ENCODE data around the gene CPZ.
"Not testable (repeated sequence)": the region's sequence is repeated elsewhere in the genome, so short reads cannot be mapped to it uniquely, and the experiment has no call there.

Gene CPZ

DNA sequence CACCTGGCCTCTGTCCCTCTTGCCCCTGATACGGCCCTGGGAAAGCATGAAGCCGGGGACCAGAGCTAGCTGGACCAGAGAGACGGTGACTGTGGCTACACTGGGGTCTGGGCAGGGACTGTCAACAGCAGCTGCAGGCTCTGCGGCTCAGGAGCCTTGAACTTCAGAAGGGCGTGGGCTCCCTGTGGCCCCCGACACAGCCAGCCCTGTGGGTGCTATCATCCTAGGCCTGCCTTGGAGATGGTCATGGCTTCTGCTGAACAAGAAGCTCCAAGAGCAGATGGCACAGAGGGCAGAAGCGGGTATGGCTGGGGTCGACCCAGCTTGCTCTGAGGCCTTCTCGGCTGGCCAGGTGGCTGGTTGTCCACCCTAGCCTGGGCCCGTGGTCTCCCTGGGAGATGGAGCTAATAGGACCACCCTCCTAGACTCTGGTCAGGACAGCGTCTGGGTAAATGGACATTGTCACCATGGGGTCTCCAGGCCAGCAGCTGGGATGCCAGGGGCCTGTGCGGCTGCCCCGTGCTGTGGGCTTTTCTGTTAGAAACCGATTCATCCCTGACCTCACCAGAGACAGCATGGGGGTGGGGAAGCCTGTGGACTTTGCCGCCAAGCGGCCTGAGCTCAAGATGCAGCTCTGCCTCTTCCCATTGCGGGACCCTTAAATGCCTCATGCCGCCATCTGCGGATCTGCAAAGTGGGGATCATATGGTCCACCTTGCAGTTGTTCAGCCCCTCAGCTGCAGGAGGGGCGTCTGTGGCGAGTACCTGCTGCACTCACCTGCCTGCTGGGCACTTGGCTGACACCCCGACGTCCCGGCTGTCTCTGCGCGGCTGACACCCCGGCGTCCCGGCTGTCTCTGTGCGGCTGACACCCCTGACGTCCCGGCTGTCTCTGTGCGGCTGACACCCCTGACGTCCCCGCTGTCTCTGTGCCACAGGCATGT, 21.1 kb downstream of the CPZ start:
- no peak for DNase-seq

GRCh38 chr4:8614365-8615193, 22.0 kb downstream of the CPZ start:
- DNase-seq: no peak

DNA sequence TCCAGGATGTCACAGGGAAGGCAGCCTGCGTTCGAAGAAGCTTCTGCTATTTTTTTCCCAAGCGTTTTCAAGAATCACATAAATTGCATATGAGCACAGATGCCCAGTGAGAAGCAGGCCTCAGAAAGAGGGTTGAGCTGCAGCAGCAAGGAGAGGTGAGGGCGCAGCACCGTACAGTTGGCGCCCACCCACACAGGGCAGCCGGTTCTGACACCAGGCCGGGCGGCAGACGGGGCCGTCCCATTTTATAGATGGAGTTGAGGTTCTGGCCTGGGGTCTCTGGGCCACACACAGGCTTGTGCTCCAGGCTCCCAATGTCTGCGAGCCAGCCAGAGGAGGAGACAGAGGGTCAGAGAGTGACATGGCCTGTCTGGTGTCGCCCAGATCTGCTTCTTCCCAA, 22.8 kb downstream of the CPZ start:
- no peak for DNase-seq

- DNase-seq: no peak
Measured at GRCh38 chr4:8615921-8616787, 23.6 kb downstream of the CPZ start.

- no peak for DNase-seq
Measured at GRCh38 chr4:8616831-8617230, 24.3 kb downstream of the CPZ start.

DNA sequence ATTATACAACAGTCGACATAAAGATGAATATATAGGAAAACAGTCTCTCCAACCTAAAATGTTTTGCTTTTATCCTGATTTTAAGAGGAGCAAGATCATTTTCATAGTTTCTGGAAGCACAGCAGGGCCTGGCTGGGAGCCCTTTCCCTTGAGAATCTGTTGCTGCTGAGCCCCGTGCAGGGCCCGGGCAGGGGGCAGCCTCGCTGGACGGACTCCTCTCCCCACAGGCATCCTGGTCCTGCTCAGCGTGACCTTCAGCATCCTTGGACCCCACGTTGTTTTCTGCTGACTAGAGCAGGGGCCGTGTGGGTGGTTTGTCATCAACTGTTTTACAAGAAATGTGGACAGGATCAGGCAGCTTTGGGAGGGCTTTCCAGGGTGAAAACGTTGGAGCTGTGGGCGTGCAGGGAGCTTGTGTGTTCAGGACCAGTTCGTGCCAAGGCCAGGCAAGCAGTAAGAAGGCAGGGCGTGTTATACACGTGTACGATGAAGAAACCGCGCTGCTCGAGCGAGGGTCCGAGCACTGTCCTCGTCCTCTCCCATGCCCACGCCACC, 25.0 kb downstream of the CPZ start:
- no peak for DNase-seq

GRCh38 chr4:8618421-8618820, 25.9 kb downstream of the CPZ start:
- no peak for DNase-seq

- no peak for DNase-seq
Measured at GRCh38 chr4:8618961-8619720, 26.6 kb downstream of the CPZ start.

- DNase-seq: not testable (repeated sequence)
Measured at GRCh38 chr4:8621135-8621534, 28.6 kb downstream of the CPZ start.

DNA sequence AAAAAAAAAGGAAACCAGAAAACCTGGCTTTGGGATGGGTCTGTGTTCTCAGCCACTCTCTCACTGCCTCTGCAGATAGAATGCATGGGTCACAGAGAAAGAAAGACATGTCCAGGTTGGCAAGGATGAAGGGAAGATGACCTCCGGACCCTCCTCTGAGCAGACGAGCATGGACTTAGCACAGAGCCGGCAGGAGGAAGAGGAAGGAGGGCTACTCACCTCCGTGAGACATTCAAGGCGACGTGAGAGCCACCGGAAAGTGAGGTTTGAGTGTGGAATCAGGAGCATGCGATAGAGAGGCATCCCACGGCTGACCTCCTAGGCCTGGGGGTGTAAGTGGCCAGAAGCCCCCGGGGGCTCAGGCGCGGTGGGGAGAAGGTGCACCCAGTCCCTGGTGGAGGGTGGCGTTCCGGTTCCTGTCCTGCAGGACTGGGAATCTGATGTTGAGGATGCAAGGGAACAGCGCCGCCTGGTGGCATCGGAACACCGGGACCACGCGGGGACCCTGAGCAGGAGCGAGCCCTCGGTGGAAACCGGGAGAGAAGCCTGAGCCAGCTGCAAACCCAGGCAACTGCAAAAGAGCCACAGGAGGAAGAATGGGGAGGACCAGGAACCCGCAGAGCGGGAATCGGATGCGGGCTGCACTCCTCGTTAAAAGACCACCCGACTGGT, 32.2 kb downstream of the CPZ start:
- DNase-seq: not testable (repeated sequence)

DNA sequence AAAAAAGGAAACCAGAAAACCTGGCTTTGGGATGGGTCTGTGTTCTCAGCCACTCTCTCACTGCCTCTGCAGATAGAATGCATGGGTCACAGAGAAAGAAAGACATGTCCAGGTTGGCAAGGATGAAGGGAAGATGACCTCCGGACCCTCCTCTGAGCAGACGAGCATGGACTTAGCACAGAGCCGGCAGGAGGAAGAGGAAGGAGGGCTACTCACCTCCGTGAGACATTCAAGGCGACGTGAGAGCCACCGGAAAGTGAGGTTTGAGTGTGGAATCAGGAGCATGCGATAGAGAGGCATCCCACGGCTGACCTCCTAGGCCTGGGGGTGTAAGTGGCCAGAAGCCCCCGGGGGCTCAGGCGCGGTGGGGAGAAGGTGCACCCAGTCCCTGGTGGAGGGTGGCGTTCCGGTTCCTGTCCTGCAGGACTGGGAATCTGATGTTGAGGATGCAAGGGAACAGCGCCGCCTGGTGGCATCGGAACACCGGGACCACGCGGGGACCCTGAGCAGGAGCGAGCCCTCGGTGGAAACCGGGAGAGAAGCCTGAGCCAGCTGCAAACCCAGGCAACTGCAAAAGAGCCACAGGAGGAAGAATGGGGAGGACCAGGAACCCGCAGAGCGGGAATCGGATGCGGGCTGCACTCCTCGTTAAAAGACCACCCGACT, 37.8 kb downstream of the CPZ start:
- not testable (repeated sequence) for DNase-seq

- not testable (repeated sequence) for DNase-seq
Measured at GRCh38 chr4:8631896-8632295, 39.3 kb downstream of the CPZ start.

GRCh38 chr4:8634773-8635172, 42.2 kb downstream of the CPZ start:
- DNase-seq: not testable (repeated sequence)

GRCh38 chr4:8635897-8636554, 43.5 kb downstream of the CPZ start:
- DNase-seq: not testable (repeated sequence)

DNA sequence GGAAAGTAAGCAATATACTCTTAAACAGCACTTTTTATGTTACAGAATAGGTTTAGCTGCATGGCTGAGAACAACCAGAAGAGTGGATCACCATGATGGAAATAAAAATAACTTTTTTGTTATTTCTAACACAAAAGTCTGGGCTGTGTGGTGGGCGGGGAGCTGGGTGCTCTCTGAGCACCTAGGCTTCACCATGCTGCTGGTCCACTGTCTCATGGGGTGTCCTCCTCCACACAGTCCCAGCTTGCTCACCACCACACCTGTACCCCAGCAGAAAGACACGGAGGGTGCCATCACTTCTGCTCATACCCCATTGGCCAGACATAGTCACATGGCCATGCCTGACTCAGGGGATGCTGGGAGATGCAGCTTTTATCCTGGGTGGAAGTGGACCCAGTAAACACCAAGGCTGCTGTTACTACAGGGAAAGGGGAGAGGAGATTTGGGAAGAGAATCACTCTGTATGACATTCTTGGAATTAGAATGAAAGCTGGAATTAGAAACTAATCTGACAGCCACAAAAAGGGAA, 45.0 kb downstream of the CPZ start:
- DNase-seq: no peak

DNA sequence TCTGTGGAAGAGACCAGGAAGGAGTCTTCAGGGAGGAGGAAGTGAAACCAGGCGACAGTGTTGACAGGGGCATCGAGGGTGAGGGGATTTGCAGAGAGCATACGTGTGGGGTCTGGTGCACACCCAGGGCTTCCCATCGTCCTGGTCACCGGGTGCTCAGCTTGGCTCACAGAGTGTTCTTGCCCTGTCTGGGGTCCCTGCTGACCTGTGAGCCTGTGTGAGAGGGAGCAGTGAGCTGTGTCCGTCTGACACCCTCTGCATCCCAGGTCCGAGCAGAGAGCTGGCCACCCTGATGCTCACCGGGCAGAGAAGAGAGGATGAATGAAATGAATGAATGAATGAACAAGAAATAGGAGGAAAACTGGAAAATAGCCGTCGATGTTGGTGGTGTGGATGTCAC, 46.5 kb downstream of the CPZ start:
- DNase-seq: no peak

DNA sequence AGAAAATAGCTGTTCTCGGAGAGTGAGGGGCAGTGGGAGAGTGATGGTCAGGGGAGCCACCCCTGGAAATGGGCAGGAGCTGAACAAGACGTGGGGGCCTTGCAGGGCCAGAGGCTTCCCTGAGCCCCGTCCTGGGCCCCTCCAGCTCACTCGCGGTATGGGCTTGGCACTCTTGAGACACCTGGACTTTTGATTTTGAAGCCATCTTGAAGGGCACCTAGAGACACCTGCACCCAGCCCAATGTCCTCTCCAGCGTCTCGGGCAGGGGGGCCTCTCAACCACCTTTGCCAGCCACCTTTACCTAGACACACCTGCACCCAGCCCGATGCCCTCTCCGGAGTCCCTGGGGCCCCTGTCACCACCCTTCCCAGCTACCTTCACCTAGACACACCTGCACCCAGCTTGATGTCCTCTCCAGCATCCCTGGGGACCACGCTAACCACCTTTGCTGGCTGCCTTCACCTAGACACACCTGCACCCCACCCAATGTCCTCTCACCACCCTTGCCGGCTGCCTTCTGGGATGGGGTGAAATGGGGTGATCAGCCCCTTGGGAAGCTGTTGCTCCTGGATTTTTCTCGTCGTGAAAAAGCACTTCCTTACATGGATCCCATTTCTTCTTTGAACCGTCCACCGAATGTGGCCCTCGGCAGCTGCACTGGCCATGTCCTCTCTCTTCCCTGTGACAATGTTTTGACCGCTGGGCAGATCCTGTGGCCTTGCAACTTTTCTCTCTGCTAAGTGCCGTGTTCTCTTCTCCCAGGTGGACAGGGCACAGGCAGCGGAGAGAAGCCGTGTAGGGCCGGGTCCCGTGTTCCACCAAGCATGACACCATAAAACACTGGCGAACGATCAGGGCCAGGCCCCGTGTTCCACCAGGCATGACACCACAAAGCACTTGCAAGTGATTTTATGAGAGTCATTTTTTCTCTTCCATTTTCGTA, 47.5 kb downstream of the CPZ start:
- DNase-seq: no peak

GRCh38 chr4:8640816-8641215, 48.3 kb downstream of the CPZ start:
- no peak for DNase-seq

- DNase-seq: no peak
Measured at GRCh38 chr4:8641256-8641655, 48.7 kb downstream of the CPZ start.
